Nephron progenitor cell (in vitro differentiated cells): ENCODE data around the gene PACS2.

Source experiments
- DNase-seq: peaks from one replicate; pipeline ENCODE4 v3.0.0; 2021
- H3K27ac Mint-ChIP-seq: 2 replicates; pipeline ENCODE4 v1.8.0; 2021; ENCODE audit warnings: mild to moderate bottlenecking, moderate library complexity, mixed read lengths
- H3K27me3 Mint-ChIP-seq: 2 replicates; pipeline ENCODE4 v1.8.0; 2021; ENCODE audit warnings: mild to moderate bottlenecking, low read depth, mixed read lengths; ENCODE audit not compliant: poor library complexity
- H3K36me3 Mint-ChIP-seq: 2 replicates; pipeline ENCODE4 v1.8.0; 2021; ENCODE audit warnings: low read depth, mixed read lengths
- H3K4me1 Mint-ChIP-seq: 2 replicates; pipeline ENCODE4 v1.8.0; 2021; ENCODE audit warnings: mixed read lengths
- H3K4me3 Mint-ChIP-seq: 2 replicates; pipeline ENCODE4 v1.8.0; 2021; ENCODE audit warnings: mild to moderate bottlenecking, moderate library complexity, mixed read lengths
- H3K9me3 Mint-ChIP-seq: 2 replicates; pipeline ENCODE4 v1.8.0; 2021; ENCODE audit warnings: mild to moderate bottlenecking, moderate library complexity, mixed read lengths
- TF ChIP-seq, protein P1 (sequence below): fragments of 200-600 bp; sonication (generic); IDR thresholded peaks from 2 replicates; pipeline ENCODE4 v1.5.0; 2021; ENCODE audit warnings: antibody characterized with exemption

Gene PACS2

GRCh38 chr14:105389534-105389933 lies 75.0 kb downstream of the PACS2 start:
- TF ChIP-seq, protein P1, sequence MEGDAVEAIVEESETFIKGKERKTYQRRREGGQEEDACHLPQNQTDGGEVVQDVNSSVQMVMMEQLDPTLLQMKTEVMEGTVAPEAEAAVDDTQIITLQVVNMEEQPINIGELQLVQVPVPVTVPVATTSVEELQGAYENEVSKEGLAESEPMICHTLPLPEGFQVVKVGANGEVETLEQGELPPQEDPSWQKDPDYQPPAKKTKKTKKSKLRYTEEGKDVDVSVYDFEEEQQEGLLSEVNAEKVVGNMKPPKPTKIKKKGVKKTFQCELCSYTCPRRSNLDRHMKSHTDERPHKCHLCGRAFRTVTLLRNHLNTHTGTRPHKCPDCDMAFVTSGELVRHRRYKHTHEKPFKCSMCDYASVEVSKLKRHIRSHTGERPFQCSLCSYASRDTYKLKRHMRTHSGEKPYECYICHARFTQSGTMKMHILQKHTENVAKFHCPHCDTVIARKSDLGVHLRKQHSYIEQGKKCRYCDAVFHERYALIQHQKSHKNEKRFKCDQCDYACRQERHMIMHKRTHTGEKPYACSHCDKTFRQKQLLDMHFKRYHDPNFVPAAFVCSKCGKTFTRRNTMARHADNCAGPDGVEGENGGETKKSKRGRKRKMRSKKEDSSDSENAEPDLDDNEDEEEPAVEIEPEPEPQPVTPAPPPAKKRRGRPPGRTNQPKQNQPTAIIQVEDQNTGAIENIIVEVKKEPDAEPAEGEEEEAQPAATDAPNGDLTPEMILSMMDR: no peak
- no peaks in the 10 kb centered on the region for H3K36me3 Mint-ChIP-seq

DNA sequence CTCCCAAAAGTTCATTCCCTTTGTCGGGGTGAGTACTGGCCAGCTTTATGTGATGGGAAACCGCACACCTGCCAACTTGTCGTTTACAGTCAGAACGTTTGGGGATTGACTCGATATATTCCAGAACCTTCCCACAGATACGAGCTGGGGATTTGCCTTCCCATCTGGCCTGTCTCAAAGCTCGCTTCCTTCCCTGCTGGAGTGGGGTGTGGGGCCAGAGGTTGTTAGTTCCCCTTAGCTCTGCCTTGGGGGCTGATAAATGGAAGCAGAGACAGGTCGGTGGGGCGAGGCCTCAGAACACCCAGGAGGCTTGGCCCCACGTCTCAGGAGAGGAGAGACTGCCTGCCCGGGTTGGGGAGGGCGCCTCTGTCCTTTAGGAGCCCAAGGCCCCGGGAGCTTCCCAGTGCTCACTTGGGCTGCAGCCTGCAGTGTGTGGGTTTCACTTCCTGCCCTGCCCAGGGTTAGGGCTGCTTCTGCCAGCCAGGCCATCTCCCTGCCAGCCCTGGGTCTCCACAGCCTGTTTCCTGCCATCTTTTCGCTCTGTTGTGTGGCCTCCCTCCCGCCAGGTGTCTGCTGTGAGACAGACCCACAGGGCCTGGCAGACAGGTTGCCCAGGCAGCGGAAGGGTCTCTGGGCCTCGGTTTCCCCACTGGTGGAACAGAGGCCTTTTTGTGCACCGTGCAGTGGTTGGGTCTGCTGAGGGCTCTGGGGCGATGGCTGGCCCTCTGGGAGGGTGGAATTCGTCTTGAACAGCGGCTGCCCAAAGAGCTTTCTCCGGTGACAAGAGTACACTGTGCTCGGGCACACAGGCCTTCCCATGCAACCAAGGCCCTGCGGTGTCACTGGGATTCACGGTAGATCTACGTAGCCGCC lies 75.7 kb downstream of the PACS2 start:
- H3K27ac Mint-ChIP-seq: no peak overlapping the region
- H3K4me1 Mint-ChIP-seq: peaks cover 10% of the 10 kb centered on the region
- TF ChIP-seq, protein P1: no peak
- DNase-seq: no peak
- H3K4me3 Mint-ChIP-seq: no peak overlapping the region
- no peaks in the 10 kb centered on the region for H3K27me3 Mint-ChIP-seq
- H3K9me3 Mint-ChIP-seq: no peaks in the 10 kb centered on the region
- no peaks in the 10 kb centered on the region for H3K36me3 Mint-ChIP-seq

More at GRCh38 chr14:105389534-105389933, 75.0 kb downstream of the PACS2 start:
- Mint-ChIP-seq H3K27me3 (no peaks in the 10 kb centered on the region), H3K4me1 (peaks cover 7% of the 10 kb centered on the region), H3K4me3 (no peak overlapping the region), H3K27ac (no peak overlapping the region), H3K9me3 (no peaks in the 10 kb centered on the region)
- DNase-seq: no peak

DNA sequence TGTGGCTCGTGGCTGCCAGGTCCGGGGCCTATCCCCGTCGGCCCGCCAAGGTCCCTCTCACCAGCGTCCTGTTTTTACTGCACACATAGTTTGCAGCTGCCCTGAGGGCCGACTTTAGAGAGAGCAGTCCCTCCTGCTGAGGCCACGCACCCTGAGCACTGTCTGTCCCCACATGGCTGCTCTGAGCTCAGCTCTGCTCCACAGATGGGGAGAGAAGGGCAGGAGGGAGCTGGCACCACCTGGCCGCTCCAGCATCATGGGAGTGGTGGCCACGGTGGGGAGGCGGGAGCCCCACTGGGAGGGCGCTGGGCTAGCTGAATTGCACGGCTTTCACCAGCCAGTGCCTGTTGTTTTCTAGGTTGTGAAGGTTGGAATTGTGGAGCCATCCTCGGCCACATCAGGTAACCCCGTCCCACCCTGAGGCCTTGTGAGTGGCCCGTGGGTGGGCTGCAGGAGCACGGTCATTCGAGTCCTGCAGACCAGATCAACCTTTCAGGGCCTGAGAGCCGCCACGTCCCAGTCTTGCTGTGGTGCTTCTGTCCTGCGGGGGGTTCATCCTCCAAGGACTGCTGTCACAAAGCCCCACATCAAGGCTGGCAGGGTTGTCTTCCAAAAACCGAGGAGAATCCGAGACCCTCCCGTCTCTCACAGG lies 76.4 kb downstream of the PACS2 start:
- no peaks in the 10 kb centered on the region for H3K36me3 Mint-ChIP-seq
- TF ChIP-seq, protein P1: no peak
- DNase-seq: no peak
- peaks cover 10% of the 10 kb centered on the region for H3K4me1 Mint-ChIP-seq
- H3K27ac Mint-ChIP-seq: no peak overlapping the region
- H3K27me3 Mint-ChIP-seq: no peaks in the 10 kb centered on the region
- H3K9me3 Mint-ChIP-seq: no peaks in the 10 kb centered on the region
- no peak overlapping the region for H3K4me3 Mint-ChIP-seq

- Mint-ChIP-seq H3K27me3 (no peaks in the 10 kb centered on the region), H3K4me3 (no peak overlapping the region), H3K9me3 (no peaks in the 10 kb centered on the region), H3K4me1 (peaks cover 10% of the 10 kb centered on the region), H3K36me3 (no peaks in the 10 kb centered on the region), H3K27ac (peak overlapping the region; percentile 57)
- TF ChIP-seq, protein P1: no peak
- DNase-seq: no peak
Observed at GRCh38 chr14:105391541-105391940, 77.0 kb downstream of the PACS2 start.

- no peaks in the 10 kb centered on the region for H3K36me3 Mint-ChIP-seq
- no peak overlapping the region for H3K4me3 Mint-ChIP-seq
- H3K27ac Mint-ChIP-seq: peak overlapping the region; percentile 57
- DNase-seq: no peak
- no peaks in the 10 kb centered on the region for H3K9me3 Mint-ChIP-seq
- no peaks in the 10 kb centered on the region for H3K27me3 Mint-ChIP-seq
- peaks cover 10% of the 10 kb centered on the region for H3K4me1 Mint-ChIP-seq
- TF ChIP-seq, protein P1: no peak
Observed at GRCh38 chr14:105392131-105393090, 77.9 kb downstream of the PACS2 start.
